ENCODE measurements around the gene ACTN1.

DNA sequence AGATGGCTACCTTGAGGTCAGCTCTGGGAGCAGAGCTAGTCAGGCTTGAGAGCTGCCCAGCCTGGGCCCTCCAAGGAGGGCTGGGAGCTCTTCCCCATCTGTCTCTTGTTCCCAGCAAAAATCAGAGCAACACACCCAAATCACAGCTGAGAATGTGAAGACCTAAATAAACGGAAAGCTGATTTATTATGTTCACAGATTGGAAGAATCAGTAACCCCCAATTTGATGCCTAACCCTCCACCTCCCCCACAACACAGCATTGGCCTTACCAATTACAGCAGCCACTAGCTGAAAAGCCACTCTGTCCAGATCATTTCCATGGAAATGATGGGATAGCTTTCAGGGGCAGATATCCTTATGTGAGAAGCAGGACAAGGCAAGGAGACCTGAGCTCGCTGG lies 7.1 kb upstream of the ACTN1 start:
- TF ChIP-seq, protein P1, sequence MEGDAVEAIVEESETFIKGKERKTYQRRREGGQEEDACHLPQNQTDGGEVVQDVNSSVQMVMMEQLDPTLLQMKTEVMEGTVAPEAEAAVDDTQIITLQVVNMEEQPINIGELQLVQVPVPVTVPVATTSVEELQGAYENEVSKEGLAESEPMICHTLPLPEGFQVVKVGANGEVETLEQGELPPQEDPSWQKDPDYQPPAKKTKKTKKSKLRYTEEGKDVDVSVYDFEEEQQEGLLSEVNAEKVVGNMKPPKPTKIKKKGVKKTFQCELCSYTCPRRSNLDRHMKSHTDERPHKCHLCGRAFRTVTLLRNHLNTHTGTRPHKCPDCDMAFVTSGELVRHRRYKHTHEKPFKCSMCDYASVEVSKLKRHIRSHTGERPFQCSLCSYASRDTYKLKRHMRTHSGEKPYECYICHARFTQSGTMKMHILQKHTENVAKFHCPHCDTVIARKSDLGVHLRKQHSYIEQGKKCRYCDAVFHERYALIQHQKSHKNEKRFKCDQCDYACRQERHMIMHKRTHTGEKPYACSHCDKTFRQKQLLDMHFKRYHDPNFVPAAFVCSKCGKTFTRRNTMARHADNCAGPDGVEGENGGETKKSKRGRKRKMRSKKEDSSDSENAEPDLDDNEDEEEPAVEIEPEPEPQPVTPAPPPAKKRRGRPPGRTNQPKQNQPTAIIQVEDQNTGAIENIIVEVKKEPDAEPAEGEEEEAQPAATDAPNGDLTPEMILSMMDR (IDR thresholded peaks at IDR 0.05), result no peak
- TF ChIP-seq EZH2phosphoT487 (IDR thresholded peaks at IDR 0.05), result no peak
